Stomach (tissue), 9 donors: ENCODE measurements around the gene STOML1. TPM values are rescaled to one million over a fixed set of nuclear protein-coding genes. Genes with fewer than 3 reads are reported as not detected.
"Not testable (repeated sequence)": the region's sequence is repeated elsewhere in the genome, so short reads cannot be mapped to it uniquely, and the experiment has no call there.

Source experiments
- DNase-seq, 2 donors: peaks; one replicate each; pipeline versions ENCODE4 v3.0.0 to v3.0.0-alpha.2; 2013 to 2019
- H3K27ac ChIP-seq, 5 donors: fragments of 200-600 bp in 4 of 5; sonication (generic) in 4 of 5; one replicate each; pipeline ENCODE4 v1.5.1; 2013 to 2019; ENCODE audit warnings: mild to moderate bottlenecking in 1 of 5, moderate library complexity in 1 of 5
- H3K27me3 ChIP-seq, 3 donors: fragments of 200-600 bp; sonication (generic); one replicate each; pipeline ENCODE4 v1.5.1; 2017 to 2019; ENCODE audit warnings: mixed run types in 1 of 3
- H3K36me3 ChIP-seq, 4 donors: fragments of 200-600 bp; sonication (generic); 1 replicate in 3 of 4; 2 replicates in 1 of 4; pipeline ENCODE4 v1.5.1; 2016 to 2019
- H3K4me1 ChIP-seq, 4 donors: fragments of 200-600 bp; sonication (generic); one replicate each; pipeline ENCODE4 v1.5.1; 2016 to 2019
- H3K4me3 ChIP-seq, 4 donors: fragments of 200-600 bp; sonication (generic) in 3 of 4; one replicate each; pipeline ENCODE4 v1.5.1; 2016 to 2019; ENCODE audit warnings: mild to moderate bottlenecking in 1 of 4
- H3K9me3 ChIP-seq, 4 donors: fragments of 200-600 bp; sonication (generic); one replicate each; pipeline ENCODE4 v1.5.1; 2016 to 2019
- EP300 ChIP-seq: sonication (generic); formaldehyde crosslinking; IDR thresholded peaks from one replicate; pipeline ENCODE4 v1.6.1; 2017; ENCODE audit warnings: antibody characterized with exemption
- POLR2A ChIP-seq, 4 donors: fragments of 450-650 bp; IDR thresholded peaks; one replicate each; pipeline ENCODE4 v1.6.1; 2016; ENCODE audit warnings: antibody characterized with exemption in 4 of 4, control low read depth in 2 of 4, mild to moderate bottlenecking in 1 of 4, moderate library complexity in 1 of 4
- POLR2AphosphoS5 ChIP-seq, 3 donors: sonication (generic); formaldehyde crosslinking; IDR thresholded peaks; one replicate each; pipeline ENCODE4 v1.6.1; 2016; ENCODE audit warnings: antibody characterized with exemption in 3 of 3
- WGBS, 5 donors: extraction: QIAGEN DNeasy Blood & Tissue Kit in 3 of 5; methylation state at CpG; one replicate each; pipeline versions ENCODE4 v1.1.5 to v1.1.7; 2013 to 2018; 5-methylcytosine and 5-hydroxymethylcytosine counted together
- intact Hi-C: fragments of 100-400 bp; cut with DNase I; formaldehyde crosslinking; loops from one replicate; pipeline ENCODE4 v1.15.1; 2023; ENCODE audit warnings: low total_unique reads
- polyA plus RNA-seq, 3 donors: library from polyadenylated mRNA; stranded (reverse); fragments of 200-250 nt; gene quantifications; one replicate each; pipeline ENCODE4 v1.2.3, GENCODE V29; 2013
- total RNA-seq, 5 donors: library from RNA; depleted of rRNA; stranded (reverse); fragments of >200 nt; gene quantifications; one replicate each; pipeline versions ENCODE4 v1.1.0 to v1.2.3, GENCODE V29; 2014 to 2016
- TF ChIP-seq, protein P1 (sequence below), 7 experiments: fragments of 450-650 bp in 4 of 7; fragments of 200-600 bp in 3 of 7; sonication (generic) in 3 of 7; IDR thresholded peaks; one replicate each; pipeline ENCODE4 v1.5.1; 2016 to 2019; ENCODE audit warnings: antibody characterized with exemption in 7 of 7, control low read depth in 2 of 7, mild to moderate bottlenecking in 1 of 7
- donor health status: healthy with polysubstance abuse.
- donor health status: Bipolar disorder and iron deficiency.
- donor health status: healthy.

STOML1 gene
- total and polyA plus RNA-seq, 8 donors, result 5.3 to 26.4 (median 9.8) TPM

DNA sequence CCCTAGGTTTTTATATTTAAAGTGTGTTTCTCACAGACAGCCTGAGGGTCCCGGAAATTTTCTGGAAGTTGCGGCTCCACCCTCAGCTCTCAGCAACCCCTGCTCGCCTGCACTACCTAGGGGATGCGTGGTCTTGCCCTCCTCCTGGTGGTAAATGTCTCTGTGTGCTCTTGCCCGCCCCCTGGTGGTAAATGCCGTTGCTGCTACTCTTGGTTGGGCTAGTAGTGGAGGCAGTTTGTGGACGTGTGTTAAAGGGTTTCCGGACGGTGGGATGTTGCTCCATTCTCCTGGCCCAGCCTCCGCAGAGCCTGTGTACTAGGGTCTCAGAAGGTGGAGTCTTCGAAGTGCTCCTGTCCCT lies 27.4 kb downstream of the STOML1 start:
- intact Hi-C loops, result no loop called here
- Histone ChIP-seq H3K27ac (no peak overlapping the region), H3K9me3 (no peaks in the 10 kb centered on the region), H3K27me3 (peaks cover 0 to 4% (median 0%) of the 10 kb centered on the region in 3 donors), H3K36me3 (no peaks in the 10 kb centered on the region), H3K4me1 (peaks cover 0 to 23% (median 13%) of the 10 kb centered on the region in 4 donors), H3K4me3 (peak overlapping the region in 2 of 4 donors; percentile 5 to 23)
- 3 to 9% (median 7%) methylated on average over 10 to 11 of the region's 11 CpGs for WGBS, 5 donors
- peak; percentile 88 to 92 for DNase-seq
- TF ChIP-seq POLR2AphosphoS5 (IDR thresholded peaks at IDR 0.05) (peak in 1 of 3 donors; percentile 68), EP300 (no peak)
- TF ChIP-seq, protein P1, sequence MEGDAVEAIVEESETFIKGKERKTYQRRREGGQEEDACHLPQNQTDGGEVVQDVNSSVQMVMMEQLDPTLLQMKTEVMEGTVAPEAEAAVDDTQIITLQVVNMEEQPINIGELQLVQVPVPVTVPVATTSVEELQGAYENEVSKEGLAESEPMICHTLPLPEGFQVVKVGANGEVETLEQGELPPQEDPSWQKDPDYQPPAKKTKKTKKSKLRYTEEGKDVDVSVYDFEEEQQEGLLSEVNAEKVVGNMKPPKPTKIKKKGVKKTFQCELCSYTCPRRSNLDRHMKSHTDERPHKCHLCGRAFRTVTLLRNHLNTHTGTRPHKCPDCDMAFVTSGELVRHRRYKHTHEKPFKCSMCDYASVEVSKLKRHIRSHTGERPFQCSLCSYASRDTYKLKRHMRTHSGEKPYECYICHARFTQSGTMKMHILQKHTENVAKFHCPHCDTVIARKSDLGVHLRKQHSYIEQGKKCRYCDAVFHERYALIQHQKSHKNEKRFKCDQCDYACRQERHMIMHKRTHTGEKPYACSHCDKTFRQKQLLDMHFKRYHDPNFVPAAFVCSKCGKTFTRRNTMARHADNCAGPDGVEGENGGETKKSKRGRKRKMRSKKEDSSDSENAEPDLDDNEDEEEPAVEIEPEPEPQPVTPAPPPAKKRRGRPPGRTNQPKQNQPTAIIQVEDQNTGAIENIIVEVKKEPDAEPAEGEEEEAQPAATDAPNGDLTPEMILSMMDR (IDR thresholded peaks at IDR 0.05), result peak in 5 of 7 experiments; percentile 88 to 97 (median 95)

- TF ChIP-seq POLR2AphosphoS5 (IDR thresholded peaks at IDR 0.05) (no peak), POLR2A (IDR thresholded peaks at IDR 0.05) (no peak), EP300 (no peak)
- TF ChIP-seq, protein P1 (IDR thresholded peaks at IDR 0.05), result no peak
- WGBS, 5 donors, result 59 to 77% (median 71%) methylated on average over 5 of the region's 5 CpGs
- H3K27me3 ChIP-seq, result peaks cover 0 to 4% (median 0%) of the 10 kb centered on the region in 3 donors
- no peaks in the 10 kb centered on the region for H3K9me3 ChIP-seq
- intact Hi-C loops, result no loop called here
- peaks cover 0 to 27% (median 13%) of the 10 kb centered on the region in 4 donors for H3K4me1 ChIP-seq
- no peak overlapping the region for H3K4me3 ChIP-seq
- no peak overlapping the region for H3K27ac ChIP-seq
- no peak for DNase-seq
- H3K36me3 ChIP-seq, result no peaks in the 10 kb centered on the region
These were observed 29.7 kb downstream of the STOML1 start for GRCh38 chr15:73962433-73962832.

- H3K27me3 ChIP-seq, H3K9me3 ChIP-seq, intact Hi-C loops, DNase-seq, H3K36me3 ChIP-seq, H3K4me3 ChIP-seq, H3K27ac ChIP-seq: not testable (repeated sequence)
- 88 to 94% (median 93%) methylated on average over 7 of the region's 7 CpGs for WGBS, 5 donors
- H3K4me1 ChIP-seq, result peaks cover 0 to 31% (median 17%) of the 10 kb centered on the region in 4 donors
These were observed 31.5 kb downstream of the STOML1 start for GRCh38 chr15:73960472-73961070.

- 84 to 91% (median 88%) methylated on average over 6 of the region's 6 CpGs for WGBS, 5 donors
- DNase-seq, result no peak
- H3K36me3 ChIP-seq, result no peaks in the 10 kb centered on the region
These were observed 32.3 kb downstream of the STOML1 start for GRCh38 chr15:73959801-73960200.

More at GRCh38 chr15:73959801-73960200, 32.3 kb downstream of the STOML1 start:
- no peaks in the 10 kb centered on the region for H3K9me3 ChIP-seq
- no peak overlapping the region for H3K27ac ChIP-seq
- TF ChIP-seq EP300 (no peak), POLR2AphosphoS5 (IDR thresholded peaks at IDR 0.05) (no peak), POLR2A (IDR thresholded peaks at IDR 0.05) (no peak)
- TF ChIP-seq, protein P1 (IDR thresholded peaks at IDR 0.05), result no peak
- H3K4me1 ChIP-seq, result peaks cover 0 to 23% (median 11%) of the 10 kb centered on the region in 4 donors
- no peak overlapping the region for H3K4me3 ChIP-seq
- intact Hi-C loops, result no loop called here
- peaks cover 0 to 3% (median 0%) of the 10 kb centered on the region in 3 donors for H3K27me3 ChIP-seq
